WI38 (cell line): ENCODE measurements around the gene C1QTNF9.
"Not testable (repeated sequence)": the region's sequence is repeated elsewhere in the genome, so short reads cannot be mapped to it uniquely, and the experiment has no call there.

ENCODE experiments used
- H3K4me3 ChIP-seq: 2 replicates; pipeline ENCODE4 v1.5.1; 2011; ENCODE audit warnings: low read depth, mild to moderate bottlenecking, control low read depth, low read length
- CTCF ChIP-seq: IDR thresholded peaks from 2 replicates; pipeline ENCODE4 v1.5.1; 2012; ENCODE audit warnings: low read depth, mild to moderate bottlenecking, control low read depth, low read length

Gene C1QTNF9

GRCh38 chr13:24361113-24361512 is 51.7 kb downstream of the C1QTNF9 start:
- no peak for TF ChIP-seq CTCF
- no peak overlapping the region for H3K4me3 ChIP-seq

- no peak overlapping the region for H3K4me3 ChIP-seq
- TF ChIP-seq CTCF, result no peak
These were observed 52.5 kb downstream of the C1QTNF9 start for GRCh38 chr13:24361852-24362366.

DNA sequence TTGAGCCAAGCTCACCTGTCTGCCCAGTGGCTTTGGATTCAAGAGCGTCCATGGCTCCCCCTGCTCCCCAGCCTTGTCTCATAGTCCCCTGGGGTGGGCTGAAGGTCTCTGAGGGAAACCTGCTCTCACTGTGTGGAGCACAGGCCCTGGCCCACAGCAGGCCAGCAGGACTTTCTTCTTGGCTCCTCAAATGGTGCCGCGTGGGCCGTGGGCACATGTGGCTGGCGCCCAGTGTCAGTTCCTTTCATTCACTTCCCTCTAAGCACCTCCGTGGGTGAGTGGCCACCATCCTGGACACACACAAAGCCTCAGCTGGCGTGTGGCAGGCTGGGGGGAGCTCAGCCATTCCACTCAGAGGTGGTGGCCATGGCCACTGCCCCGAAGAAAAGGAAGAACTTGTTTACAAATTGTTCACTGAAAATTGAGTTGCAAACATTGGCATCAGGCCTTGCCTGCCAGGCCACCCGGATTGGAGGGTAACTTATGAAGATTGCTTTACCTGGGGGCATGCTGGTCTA is 53.1 kb downstream of the C1QTNF9 start:
- no peak overlapping the region for H3K4me3 ChIP-seq
- TF ChIP-seq CTCF, result no peak

DNA sequence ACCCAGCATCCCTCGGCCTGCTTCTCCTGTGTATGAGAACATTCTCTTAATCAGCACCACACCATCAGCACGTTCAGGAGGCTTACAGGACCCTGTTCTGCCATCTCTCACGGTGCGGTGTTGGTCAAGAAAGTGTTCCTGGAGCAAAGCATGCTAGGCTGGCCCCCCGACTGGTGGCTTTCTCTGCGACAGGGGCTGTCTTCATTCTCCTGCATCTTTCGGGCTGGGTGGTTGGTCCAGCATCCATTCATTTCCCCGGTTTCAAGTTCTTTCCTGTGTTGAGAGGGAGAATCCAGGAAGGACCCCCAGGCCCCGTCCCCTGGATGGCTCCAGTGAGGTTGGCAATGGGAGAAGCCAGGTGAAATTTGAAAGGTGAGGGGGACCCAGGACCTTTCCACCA is 55.8 kb downstream of the C1QTNF9 start:
- H3K4me3 ChIP-seq, result no peak overlapping the region
- no peak for TF ChIP-seq CTCF

- not testable (repeated sequence) for H3K4me3 ChIP-seq
These were observed 56.9 kb downstream of the C1QTNF9 start for GRCh38 chr13:24366315-24366714.

- H3K4me3 ChIP-seq, result not testable (repeated sequence)
These were observed 61.9 kb downstream of the C1QTNF9 start for GRCh38 chr13:24371273-24371672.
